RWPE2 (cell line): Measurements from ENCODE around the gene AP5S1.

Experiments
- ATAC-seq: fragments of 200-7000 bp; cut with Tn5 transposase; 3 replicates; pipeline ENCODE4 v1.9.1; 2021; ENCODE audit warnings: low read depth
- DNase-seq: peaks from one replicate; pipeline ENCODE4 v3.0.0-alpha.2; 2020; ENCODE audit warnings: low spot score
- H3K27ac ChIP-seq: fragments of 450-650 bp; 2 replicates; pipeline ENCODE4 v1.5.1; 2017; ENCODE audit warnings: mild to moderate bottlenecking; ENCODE audit not compliant: poor library complexity, severe bottlenecking
- H3K27me3 ChIP-seq: fragments of 250-450 bp; sonication (Bioruptor Pico); 2 replicates; pipeline ENCODE4 v1.5.1; 2021; ENCODE audit warnings: mild to moderate bottlenecking, moderate library complexity; ENCODE audit not compliant: insufficient read depth, poor library complexity, severe bottlenecking
- H3K36me3 ChIP-seq: fragments of 250-450 bp; sonication (Bioruptor Pico); 2 replicates; pipeline ENCODE4 v1.5.1; 2020; ENCODE audit warnings: low read depth, mild to moderate bottlenecking, moderate library complexity
- H3K4me1 ChIP-seq: fragments of 250-450 bp; sonication (Bioruptor Pico); 2 replicates; pipeline ENCODE4 v1.5.1; 2021; ENCODE audit warnings: mild to moderate bottlenecking, moderate library complexity; ENCODE audit not compliant: insufficient read depth, poor library complexity, severe bottlenecking
- H3K4me3 ChIP-seq: fragments of 250-450 bp; sonication (Bioruptor Pico); 2 replicates; pipeline ENCODE4 v1.5.1; 2021; ENCODE audit warnings: mild to moderate bottlenecking, moderate library complexity; ENCODE audit not compliant: severe bottlenecking
- H3K9me3 ChIP-seq: fragments of 250-450 bp; sonication (Bioruptor Pico); 2 replicates; pipeline ENCODE4 v1.5.1; 2021; ENCODE audit warnings: mild to moderate bottlenecking, moderate library complexity; ENCODE audit not compliant: severe bottlenecking
- CTCF ChIP-seq: fragments of 450-650 bp; IDR thresholded peaks from one replicate; pipeline ENCODE4 v1.5.1; 2017; ENCODE audit warnings: mild to moderate bottlenecking, moderate library complexity; ENCODE audit not compliant: poor library complexity, severe bottlenecking

The AP5S1 gene

GRCh38 chr20:3820048-3820900 is at the start of gene AP5S1:
Gene AP5S1 (plus strand): TSS chr20:3820547. CDS start chr20:3822118, 1,571 bp downstream.
- H3K27ac ChIP-seq: peak within 1 kb of the TSS; percentile 72
- DNase-seq: peak; percentile 96
- peak; percentile 99 for TF ChIP-seq CTCF
- peak; percentile 70 for ATAC-seq
- peaks cover 12% of the 10 kb centered on the region for H3K36me3 ChIP-seq
- H3K9me3 ChIP-seq: no peaks in the 10 kb centered on the region
- H3K27me3 ChIP-seq: no peaks in the 10 kb centered on the region
- H3K4me1 ChIP-seq: peaks cover 8% of the 10 kb centered on the region
- H3K4me3 ChIP-seq: peak within 1 kb of the TSS; percentile 76

DNA sequence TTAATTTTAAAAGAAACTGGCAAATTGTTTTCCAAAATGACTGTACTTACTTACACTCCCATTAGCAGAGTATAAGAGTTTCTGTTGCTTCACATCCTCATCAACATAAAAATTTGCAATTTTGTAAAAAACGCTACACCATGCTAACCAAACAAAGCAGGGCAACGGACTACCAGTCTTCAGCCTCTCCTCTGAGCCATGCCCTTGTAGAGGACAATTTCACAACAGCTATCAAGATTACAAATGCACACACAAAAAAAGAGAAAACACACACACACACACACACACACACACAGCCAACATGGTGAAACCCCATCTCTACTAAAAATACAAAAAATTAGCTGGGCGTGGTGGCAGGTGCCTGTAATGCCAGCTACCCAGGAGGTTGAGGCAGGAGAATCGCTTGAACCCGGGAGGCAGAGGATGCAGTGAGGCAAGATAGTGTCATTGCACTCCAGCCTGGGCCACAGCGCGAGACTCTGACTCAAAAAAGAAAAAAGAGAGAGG is 48.7 kb upstream of the AP5S1 start:
- no peaks in the 10 kb centered on the region for H3K9me3 ChIP-seq
- no peak for DNase-seq
- peaks cover 5% of the 10 kb centered on the region for H3K4me1 ChIP-seq
- TF ChIP-seq CTCF: no peak
- H3K4me3 ChIP-seq: no peak overlapping the region
- ATAC-seq: no peak
- no peak overlapping the region for H3K27ac ChIP-seq
- H3K27me3 ChIP-seq: no peaks in the 10 kb centered on the region
- H3K36me3 ChIP-seq: no peaks in the 10 kb centered on the region

GRCh38 chr20:3775457-3776108 is 44.8 kb upstream of the AP5S1 start:
- Histone ChIP-seq H3K27me3 (no peaks in the 10 kb centered on the region), H3K4me1 (no peaks in the 10 kb centered on the region), H3K36me3 (no peaks in the 10 kb centered on the region), H3K27ac (no peak overlapping the region), H3K9me3 (no peaks in the 10 kb centered on the region), H3K4me3 (no peak overlapping the region)
- ATAC-seq (no peak), DNase-seq (no peak)
- no peak for TF ChIP-seq CTCF

- Histone ChIP-seq H3K27ac (no peak overlapping the region), H3K27me3 (no peaks in the 10 kb centered on the region), H3K36me3 (no peaks in the 10 kb centered on the region), H3K4me3 (peak overlapping the region; percentile 27), H3K9me3 (no peaks in the 10 kb centered on the region), H3K4me1 (no peaks in the 10 kb centered on the region)
- no peak for TF ChIP-seq CTCF
- DNase-seq (no peak), ATAC-seq (peak; percentile 0; the same call in 1 of the 3 replicates)
These were observed 43.0 kb upstream of the AP5S1 start for GRCh38 chr20:3777381-3777715.
